IMR-90 (cell line): ENCODE data around the gene SLAMF9. TPM values are rescaled to one million over a fixed set of nuclear protein-coding genes. Genes with fewer than 3 reads are reported as not detected.

ENCODE experiments used
- ATAC-seq: fragments of 200-7000 bp; cut with Tn5 transposase; 2 replicates; pipeline ENCODE4 v1.9.1; 2020; ENCODE audit warnings: low read depth, mild to moderate bottlenecking, moderate library complexity
- BruUV-seq: library from RNA; stranded (reverse); fragments of 400-500 nt; replicated peaks from 2 replicates; lab custom pipeline; 2021; lab: Mats Ljungman, UMichigan
- CTCF ChIA-PET: fragments of 300-600 bp; formaldehyde crosslinking; extraction: SDS; loops from one replicate; lab custom pipeline; 2021; ENCODE audit warnings: antibody characterized with exemption; lab: Yijun Ruan, JAX
- POLR2A ChIA-PET: fragments of 300-600 bp; sonication (Branson Sonifier 250); formaldehyde crosslinking; loops from one replicate; lab custom pipeline; 2022; ENCODE audit warnings: antibody characterized with exemption; ENCODE audit not compliant: unreplicated experiment; lab: Charles Lee
- DNase-seq: peaks from one replicate; pipeline ENCODE4 v3.0.0; 2013
- H2AFZ ChIP-seq: replicated peaks from 2 replicates; pipeline ENCODE3; 2013; ENCODE audit warnings: low read length, mild to moderate bottlenecking; ENCODE audit not compliant: poor library complexity
- H2AK5ac ChIP-seq: 2 replicates; pipeline ENCODE4 v1.6.1; 2013; ENCODE audit warnings: low read depth, low read length, inconsistent platforms
- H2AK9ac ChIP-seq: replicated peaks from 2 replicates; pipeline ENCODE3; 2013; ENCODE audit warnings: mild to moderate bottlenecking, low read depth, low read length, moderate library complexity; ENCODE audit not compliant: poor library complexity
- H2BK120ac ChIP-seq: 2 replicates; pipeline ENCODE4 v1.6.1; 2013; ENCODE audit warnings: low read depth, low read length, inconsistent platforms
- H2BK15ac ChIP-seq: 3 replicates; pipeline ENCODE4 v1.6.1; 2013; ENCODE audit warnings: low read depth, low read length, inconsistent platforms
- H2BK20ac ChIP-seq: 2 replicates; pipeline ENCODE4 v1.6.1; 2013; ENCODE audit warnings: low read depth, mild to moderate bottlenecking, inconsistent platforms, low read length, moderate library complexity
- H2BK5ac ChIP-seq: 2 replicates; pipeline ENCODE4 v1.6.1; 2013; ENCODE audit warnings: mild to moderate bottlenecking, low read depth, low read length, inconsistent platforms; ENCODE audit not compliant: poor library complexity, severe bottlenecking
- H3K14ac ChIP-seq: replicated peaks from 2 replicates; pipeline ENCODE4 v1.6.1; 2013; ENCODE audit warnings: low read depth, low read length, inconsistent platforms
- H3K18ac ChIP-seq: 2 replicates; pipeline ENCODE4 v1.6.1; 2013; ENCODE audit warnings: low read depth, low read length, control low read depth
- H3K23ac ChIP-seq: 2 replicates; pipeline ENCODE4 v1.6.1; 2013; ENCODE audit warnings: low read depth, low read length, inconsistent platforms
- H3K27ac ChIP-seq: 2 replicates; pipeline ENCODE4 v1.5.1; 2013; ENCODE audit warnings: mild to moderate bottlenecking, control low read depth, low read length; ENCODE audit not compliant: insufficient read depth
- H3K27me3 ChIP-seq: 2 replicates; pipeline ENCODE4 v1.6.1; 2013; ENCODE audit warnings: low read length; ENCODE audit not compliant: control insufficient read depth, insufficient read depth
- H3K36me3 ChIP-seq: 2 replicates; pipeline ENCODE4 v1.6.1; 2013; ENCODE audit warnings: low read length, mixed read lengths; ENCODE audit not compliant: control insufficient read depth, insufficient read depth
- H3K4ac ChIP-seq: 2 replicates; pipeline ENCODE4 v1.6.1; 2013; ENCODE audit warnings: low read depth, low read length, inconsistent platforms
- H3K4me1 ChIP-seq: 2 replicates; pipeline ENCODE4 v1.6.1; 2013; ENCODE audit warnings: low read length, mixed read lengths; ENCODE audit not compliant: control insufficient read depth, insufficient read depth
- H3K4me2 ChIP-seq: 2 replicates; pipeline ENCODE4 v1.6.1; 2013; ENCODE audit warnings: low read depth, mild to moderate bottlenecking, control low read depth, low read length, moderate library complexity
- H3K4me3 ChIP-seq: 2 replicates; pipeline ENCODE4 v1.5.1; 2013; ENCODE audit warnings: low read depth, mild to moderate bottlenecking, control low read depth, low read length, moderate library complexity; ENCODE audit not compliant: insufficient read depth
- H3K56ac ChIP-seq: 2 replicates; pipeline ENCODE4 v1.6.1; 2013; ENCODE audit warnings: low read length, inconsistent platforms; ENCODE audit not compliant: insufficient read depth; ENCODE audit errors: extremely low read depth
- H3K79me1 ChIP-seq, 2 experiments: 2 replicates each; pipeline ENCODE4 v1.6.1; 2013; ENCODE audit warnings: low read length in 2 of 2, inconsistent platforms in 1 of 2, low read depth in 1 of 2
- H3K9ac ChIP-seq: 2 replicates; pipeline ENCODE4 v1.6.1; 2013; ENCODE audit warnings: low read depth, low read length, control low read depth
- H3K9me1 ChIP-seq: 2 replicates; pipeline ENCODE4 v1.6.1; 2013; ENCODE audit warnings: low read length, inconsistent platforms; ENCODE audit not compliant: insufficient read depth
- H3K9me3 ChIP-seq: 2 replicates; pipeline ENCODE4 v1.6.1; 2013; ENCODE audit warnings: low read length; ENCODE audit not compliant: control insufficient read depth, insufficient read depth
- H4K20me1 ChIP-seq: 2 replicates; pipeline ENCODE4 v1.6.1; 2013; ENCODE audit warnings: low read length, inconsistent platforms; ENCODE audit not compliant: insufficient read depth
- H4K5ac ChIP-seq: 2 replicates; pipeline ENCODE4 v1.6.1; 2013; ENCODE audit warnings: mild to moderate bottlenecking, low read depth, low read length, control low read depth
- H4K8ac ChIP-seq, 2 experiments: 2 replicates each; pipeline ENCODE4 v1.6.1; 2013; ENCODE audit warnings: low read depth in 2 of 2, low read length in 2 of 2, control low read depth in 1 of 2, inconsistent platforms in 1 of 2
- H4K91ac ChIP-seq: 2 replicates; pipeline ENCODE4 v1.6.1; 2013; ENCODE audit warnings: low read depth, low read length, inconsistent platforms; ENCODE audit not compliant: insufficient read depth
- CEBPB ChIP-seq: IDR thresholded peaks from 2 replicates; pipeline ENCODE4 v1.6.1; 2012; ENCODE audit warnings: low read depth, low read length, improper control_type of control experiment
- CHD1 ChIP-seq: IDR thresholded peaks from 2 replicates; pipeline ENCODE4 v1.6.1; 2012; ENCODE audit warnings: low read depth, low read length, improper control_type of control experiment
- NFE2L2 ChIP-seq: fragments of 150-350 bp; IDR thresholded peaks from 2 replicates; pipeline ENCODE4 v1.6.1; 2016; ENCODE audit warnings: low read depth, mild to moderate bottlenecking, low read length
- WGBS, 2 experiments: methylation state at CpG; one replicate each; pipeline versions ENCODE4 v1.1.5 to v1.1.7; 2013; ENCODE audit warnings: missing lambda C conversion rate in 2 of 2; ENCODE audit not compliant: insufficient read length in 1 of 2; ENCODE audit errors: extremely low coverage in 2 of 2; 5-methylcytosine and 5-hydroxymethylcytosine counted together
- dilution Hi-C: fragments of 300-500 bp; cut with HindIII; formaldehyde crosslinking; loops from one replicate; pipeline ENCODE4 v1.14.3; 2018; ENCODE audit warnings: low sequenced_read_pairs; ENCODE audit not compliant: unreplicated experiment
- in situ Hi-C: fragments of 300-500 bp; cut with MboI; formaldehyde crosslinking; loops from 3 replicates; pipeline ENCODE4 v1.14.3; 2019; ENCODE audit warnings: low sequenced_read_pairs, inconsistent platforms, mixed read lengths
- intact Hi-C: fragments of 100-400 bp; cut with micrococcal nuclease; formaldehyde crosslinking; loops from 2 replicates; pipeline ENCODE4 v1.10.0; 2022
- polyA plus RNA-seq, 3 experiments: library from polyadenylated mRNA; depleted of rRNA; stranded (reverse); fragments of >200 nt; gene quantifications; 2 replicates each; pipeline ENCODE4 v1.2.3, GENCODE V29; 2012; ENCODE audit warnings: low replicate concordance in 1 of 3
- total RNA-seq: library from RNA; depleted of rRNA; stranded (reverse); fragments of >200 nt; gene quantifications from 2 replicates; pipeline ENCODE4 v1.2.3, GENCODE V29; 2012

SLAMF9 gene
- total and polyA plus RNA-seq, 2 of the 4 experiments (the other 2 are of a cell fraction) = 0.18 to 0.67 TPM

DNA sequence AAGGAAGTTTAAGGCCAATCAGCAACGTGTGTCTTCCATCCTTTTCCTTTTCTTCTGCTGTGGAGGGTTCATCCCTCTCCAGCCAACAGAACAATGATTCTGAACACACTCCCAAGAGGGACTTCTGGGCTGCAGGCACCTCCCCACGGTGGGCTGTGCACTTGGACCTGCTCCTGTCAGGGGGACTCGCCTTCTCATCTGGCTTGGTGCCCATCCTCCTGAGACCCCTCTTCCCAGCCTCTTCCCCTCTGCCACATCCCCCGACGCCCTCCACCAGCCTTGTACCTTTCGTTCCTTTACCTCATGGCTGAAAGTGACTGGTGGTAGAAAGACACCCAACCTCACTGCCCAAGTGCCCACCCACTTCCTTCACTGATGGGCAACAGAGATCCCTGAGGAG lies 26.0 kb upstream of the SLAMF9 start:
- intact Hi-C loops = no loop called here
- no peak overlapping the region for H2BK15ac ChIP-seq
- dilution Hi-C loops = no loop called here
- no peaks in the 10 kb centered on the region for H3K9me1 ChIP-seq
- no peaks in the 10 kb centered on the region for H4K20me1 ChIP-seq
- no peak overlapping the region for H3K14ac ChIP-seq
- TF ChIP-seq CHD1 (no peak), NFE2L2 (no peak), CEBPB (no peak)
- H3K36me3 ChIP-seq = no peaks in the 10 kb centered on the region; the same call in 1 of the 2 replicates
- H4K5ac ChIP-seq = no peak overlapping the region; the same call in 1 of the 2 replicates
- ATAC-seq = no peak
- H3K4me2 ChIP-seq = no peak overlapping the region
- H3K4me3 ChIP-seq = no peak overlapping the region
- H3K79me1 ChIP-seq = no peaks in the 10 kb centered on the region
- H2AK9ac ChIP-seq = no peak overlapping the region
- peaks cover 26% of the 10 kb centered on the region for H3K27me3 ChIP-seq
- H3K23ac ChIP-seq = no peak overlapping the region
- no peak overlapping the region for H2BK20ac ChIP-seq
- no peak overlapping the region for H2AFZ ChIP-seq
- H3K56ac ChIP-seq = no peak overlapping the region
- H3K9me3 ChIP-seq = no peaks in the 10 kb centered on the region
- no peak overlapping the region for H3K9ac ChIP-seq
- CTCF ChIA-PET = interaction anchor here (0.6 kb wide), 1 partner anchor 1989 kb away, joined by 3 read pairs; no protein-coding TSS in a partner anchor
- H3K18ac ChIP-seq = no peak overlapping the region
- no CpG with 5 or more reads among the region's 6 CpGs for WGBS, 2 experiments
- no peak overlapping the region for H2AK5ac ChIP-seq
- no TSS peak for BruUV-seq
- no peak overlapping the region for H4K8ac ChIP-seq
- H3K4ac ChIP-seq = no peak overlapping the region
- POLR2A ChIA-PET = no interaction called here
- peaks cover 8% of the 10 kb centered on the region; the same call in 1 of the 2 replicates for H3K4me1 ChIP-seq
- H2BK5ac ChIP-seq = no peak overlapping the region
- in situ Hi-C loops = no loop called here
- no peak overlapping the region for H4K91ac ChIP-seq
- no peak for DNase-seq
- no peak overlapping the region for H2BK120ac ChIP-seq
- no peak overlapping the region for H3K27ac ChIP-seq
